Common myeloid progenitor, CD34-positive (primary cell): Measurements from ENCODE around the gene TNKS2.

Experiments used
- CTCF ChIA-PET: fragments of 350-600 bp; sonication (Branson Sonifier 250); formaldehyde crosslinking; loops from one replicate; lab custom pipeline; 2021; ENCODE audit warnings: antibody characterized with exemption; lab: Charles Lee
- POLR2A ChIA-PET: fragments of 350-600 bp; sonication (Branson Sonifier 250); formaldehyde crosslinking; loops from one replicate; lab custom pipeline; 2021; ENCODE audit warnings: antibody characterized with exemption; lab: Charles Lee
- DNase-seq, 3 donors: peaks; one replicate each; pipeline versions ENCODE4 v3.0.0 to v3.0.0-alpha.2; 2013
- H3K27ac ChIP-seq, 2 experiments: 1 replicate in 1 of 2; 2 replicates in 1 of 2; pipeline ENCODE4 v1.7.0; 2013; ENCODE audit warnings: inconsistent platforms in 2 of 2, low read length in 2 of 2, mild to moderate bottlenecking in 2 of 2, low read depth in 1 of 2, moderate library complexity in 1 of 2; ENCODE audit not compliant: severe bottlenecking in 2 of 2, insufficient read depth in 1 of 2, poor library complexity in 1 of 2
- H3K27me3 ChIP-seq, 5 experiments: replicated peaks in 2 of 5; 1 replicate in 3 of 5; 2 replicates in 2 of 5; pipeline versions ENCODE4 v1.6.1 to v1.7.0; 2013; ENCODE audit warnings: low read length in 4 of 5, mild to moderate bottlenecking in 2 of 5, moderate library complexity in 2 of 5, inconsistent platforms in 1 of 5; ENCODE audit not compliant: insufficient read depth in 5 of 5, control insufficient read depth in 4 of 5
- H3K36me3 ChIP-seq, 4 experiments: 1 replicate in 2 of 4; 2 replicates in 2 of 4; pipeline versions ENCODE4 v1.6.1 to v1.7.0; 2013; ENCODE audit warnings: low read length in 3 of 4, control low read depth in 1 of 4, mild to moderate bottlenecking in 1 of 4; ENCODE audit not compliant: control insufficient read depth in 4 of 4, insufficient read depth in 4 of 4
- H3K4me1 ChIP-seq, 4 experiments: 1 replicate in 3 of 4; 2 replicates in 1 of 4; pipeline versions ENCODE4 v1.6.1 to v1.7.1; 2013; ENCODE audit warnings: low read length in 3 of 4, mild to moderate bottlenecking in 3 of 4, control low read depth in 1 of 4, inconsistent platforms in 1 of 4, moderate library complexity in 1 of 4; ENCODE audit not compliant: control insufficient read depth in 4 of 4, insufficient read depth in 4 of 4; ENCODE audit errors: control extremely low read depth in 1 of 4
- H3K4me3 ChIP-seq, 7 experiments: 1 replicate in 4 of 7; 2 replicates in 3 of 7; pipeline versions ENCODE4 v1.5.1 to v1.7.0; 2013; ENCODE audit warnings: mild to moderate bottlenecking in 7 of 7, low read length in 6 of 7, moderate library complexity in 6 of 7, inconsistent platforms in 2 of 7, low read depth in 2 of 7, control low read depth in 1 of 7; ENCODE audit not compliant: insufficient read depth in 4 of 7, control insufficient read depth in 1 of 7; ENCODE audit errors: extremely low read depth in 1 of 7
- H3K9me3 ChIP-seq, 5 experiments: 1 replicate in 4 of 5; 2 replicates in 1 of 5; pipeline versions ENCODE4 v1.6.1 to v1.7.1; 2013; ENCODE audit warnings: low read length in 4 of 5, mild to moderate bottlenecking in 2 of 5, inconsistent platforms in 1 of 5, low read depth in 1 of 5, moderate library complexity in 1 of 5; ENCODE audit not compliant: control insufficient read depth in 4 of 5, insufficient read depth in 2 of 5; ENCODE audit errors: control extremely low read depth in 1 of 5
- WGBS: methylation state at CpG from one replicate; pipeline ENCODE4 v1.1.5; 2013; ENCODE audit not compliant: insufficient coverage; 5-methylcytosine and 5-hydroxymethylcytosine counted together

The TNKS2 gene

DNA sequence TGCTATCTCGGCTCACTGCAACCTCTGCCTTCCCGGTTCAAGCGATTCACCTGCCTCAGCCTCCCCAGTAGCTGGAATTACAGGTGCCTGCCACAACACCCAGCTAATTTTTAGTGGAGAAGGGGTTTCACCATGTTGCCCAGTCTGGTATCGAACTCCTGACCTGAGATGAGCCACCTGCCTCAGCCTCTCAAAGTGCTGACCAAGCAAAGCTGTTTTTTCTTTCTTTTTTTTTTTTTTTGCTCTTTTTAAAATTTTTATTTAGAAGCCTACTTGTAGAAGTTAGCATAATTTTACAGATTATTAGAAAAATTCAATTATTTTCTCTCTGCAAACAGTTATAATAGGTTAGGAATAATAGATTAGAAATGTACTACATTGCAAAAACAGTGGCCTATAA, 112.2 kb downstream of the TNKS2 start:
- Histone ChIP-seq H3K4me3 (no peak overlapping the region), H3K36me3 (peaks cover 0 to 3% (median 0%) of the 10 kb centered on the region in 4 experiments), H3K27me3 (peaks cover 0 to 13% (median 0%) of the 10 kb centered on the region in 5 experiments), H3K4me1 (peaks cover 3 to 19% (median 13%) of the 10 kb centered on the region in 4 experiments), H3K9me3 (no peaks in the 10 kb centered on the region), H3K27ac (no peak overlapping the region)
- CTCF ChIA-PET = interaction anchor here (0.8 to 1.3 kb wide), 3 partner anchors 10 to 151 kb away, joined by 3 to 4 read pairs (median 3); no protein-coding TSS in a partner anchor
- POLR2A ChIA-PET = interaction anchor here (0.6 to 0.7 kb wide), 2 partner anchors 60 to 520 kb away, joined by 5 read pairs; no protein-coding TSS in a partner anchor
- no peak for DNase-seq
- WGBS = no CpG with 5 or more reads among the region's 4 CpGs
